ENCODE measurements around the gene MAML2.
A peak's percentile ranks its signal among the peaks of the same experiment; 100 is the strongest.

Gene MAML2

GRCh38 chr11:96204366-96204659 is 138.7 kb downstream of the MAML2 start:
- H3K4me3 ChIP-seq = no peak overlapping the region
- no peak for DNase-seq (ENCODE audit: low spot score)
- no peak overlapping the region for H3K27ac ChIP-seq
- TF ChIP-seq CTCF (IDR thresholded peaks at IDR 0.05) = no peak

- TF ChIP-seq CTCF (IDR thresholded peaks at IDR 0.05) = no peak
- Histone ChIP-seq H3K4me3 (no peak overlapping the region), H3K27ac (no peak overlapping the region)
- no peak for DNase-seq (ENCODE audit: low spot score)
Measured at GRCh38 chr11:96203567-96204365, 139.2 kb downstream of the MAML2 start.

- TF ChIP-seq CTCF (IDR thresholded peaks at IDR 0.05) = no peak
- DNase-seq (ENCODE audit: low spot score) = no peak
- Histone ChIP-seq H3K27ac (peak overlapping the region; percentile 2 to 73), H3K4me3 (peak overlapping the region; percentile 4)
Measured at GRCh38 chr11:96200243-96200642, 142.8 kb downstream of the MAML2 start.

- Histone ChIP-seq H3K4me3 (no peak overlapping the region), H3K27ac (peak overlapping the region in 1 of 2 donors; percentile 73)
- TF ChIP-seq CTCF (IDR thresholded peaks at IDR 0.05) = no peak
- no peak for DNase-seq (ENCODE audit: low spot score)
Measured at GRCh38 chr11:96199563-96200025, 143.4 kb downstream of the MAML2 start.

- peak overlapping the region in 1 of 2 donors; percentile 62 for H3K27ac ChIP-seq
- no peak for TF ChIP-seq CTCF (IDR thresholded peaks at IDR 0.05)
- H3K4me3 ChIP-seq = no peak overlapping the region
- no peak for DNase-seq (ENCODE audit: low spot score)
Measured at GRCh38 chr11:96197801-96198701, 144.9 kb downstream of the MAML2 start.

- Histone ChIP-seq H3K4me3 (no peak overlapping the region), H3K27ac (no peak overlapping the region)
- no peak for TF ChIP-seq CTCF (IDR thresholded peaks at IDR 0.05)
- DNase-seq (ENCODE audit: low spot score) = no peak
Measured at GRCh38 chr11:96197103-96197502, 145.9 kb downstream of the MAML2 start.

Data from coronary artery (tissue), 2 donors.